ENCODE data around the gene JMJD8. TPM values are rescaled to one million over a fixed set of nuclear protein-coding genes. Genes with fewer than 3 reads are reported as not detected.

JMJD8 gene
- total and polyA plus RNA-seq, 2 experiments from 2014 or later = 48.5 to 82.5 TPM

DNA sequence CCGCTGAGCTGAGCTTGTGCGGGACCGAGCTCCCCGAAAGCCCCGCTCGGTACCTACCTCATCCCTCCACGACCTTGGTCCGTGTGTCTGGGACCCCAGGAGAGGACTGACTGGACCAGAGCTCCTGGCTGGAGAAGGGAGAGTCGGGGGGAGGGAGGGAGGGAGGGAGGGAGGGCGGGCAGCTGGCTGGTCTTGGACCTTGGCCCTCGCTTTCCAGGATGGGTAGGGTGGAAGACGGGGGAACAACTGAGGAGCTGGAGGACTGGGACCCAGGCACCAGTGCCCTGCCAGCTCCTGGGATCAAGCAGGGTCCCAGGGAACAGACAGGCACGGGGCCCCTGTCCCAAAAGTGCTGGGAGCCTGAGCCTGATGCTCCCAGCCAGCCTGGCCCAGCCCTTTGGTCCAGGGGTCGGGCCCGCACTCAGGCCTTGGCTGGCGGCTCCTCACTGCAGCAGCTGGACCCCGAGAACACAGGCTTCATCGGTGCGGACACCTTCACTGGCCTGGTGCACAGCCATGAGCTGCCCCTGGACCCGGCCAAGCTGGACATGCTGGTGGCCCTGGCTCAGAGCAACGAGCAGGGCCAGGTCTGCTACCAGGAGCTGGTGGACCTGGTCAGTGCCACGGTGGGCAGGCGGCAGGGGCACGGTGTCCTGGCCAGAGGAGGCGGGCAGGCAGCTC, 8.1 kb downstream of the JMJD8 start:
- Mint-ChIP-seq H3K27me3 (ENCODE audit: insufficient read depth, low read depth, poor library complexity) (peaks cover 12% of the 10 kb centered on the region), H3K4me1 (peaks cover 18% of the 10 kb centered on the region), H3K4me3 (0 out of 3 replicates have a peak overlapping the region, but pooled peaks have one; percentile 40), H3K9me3 (no peaks in the 10 kb centered on the region; the same call in 2 of the 3 replicates), H3K36me3 (ENCODE audit: low read depth) (peaks cover 9% of the 10 kb centered on the region; the same call in 2 of the 3 replicates), H3K27ac (no peak overlapping the region)
- TF ChIP-seq, protein P1, sequence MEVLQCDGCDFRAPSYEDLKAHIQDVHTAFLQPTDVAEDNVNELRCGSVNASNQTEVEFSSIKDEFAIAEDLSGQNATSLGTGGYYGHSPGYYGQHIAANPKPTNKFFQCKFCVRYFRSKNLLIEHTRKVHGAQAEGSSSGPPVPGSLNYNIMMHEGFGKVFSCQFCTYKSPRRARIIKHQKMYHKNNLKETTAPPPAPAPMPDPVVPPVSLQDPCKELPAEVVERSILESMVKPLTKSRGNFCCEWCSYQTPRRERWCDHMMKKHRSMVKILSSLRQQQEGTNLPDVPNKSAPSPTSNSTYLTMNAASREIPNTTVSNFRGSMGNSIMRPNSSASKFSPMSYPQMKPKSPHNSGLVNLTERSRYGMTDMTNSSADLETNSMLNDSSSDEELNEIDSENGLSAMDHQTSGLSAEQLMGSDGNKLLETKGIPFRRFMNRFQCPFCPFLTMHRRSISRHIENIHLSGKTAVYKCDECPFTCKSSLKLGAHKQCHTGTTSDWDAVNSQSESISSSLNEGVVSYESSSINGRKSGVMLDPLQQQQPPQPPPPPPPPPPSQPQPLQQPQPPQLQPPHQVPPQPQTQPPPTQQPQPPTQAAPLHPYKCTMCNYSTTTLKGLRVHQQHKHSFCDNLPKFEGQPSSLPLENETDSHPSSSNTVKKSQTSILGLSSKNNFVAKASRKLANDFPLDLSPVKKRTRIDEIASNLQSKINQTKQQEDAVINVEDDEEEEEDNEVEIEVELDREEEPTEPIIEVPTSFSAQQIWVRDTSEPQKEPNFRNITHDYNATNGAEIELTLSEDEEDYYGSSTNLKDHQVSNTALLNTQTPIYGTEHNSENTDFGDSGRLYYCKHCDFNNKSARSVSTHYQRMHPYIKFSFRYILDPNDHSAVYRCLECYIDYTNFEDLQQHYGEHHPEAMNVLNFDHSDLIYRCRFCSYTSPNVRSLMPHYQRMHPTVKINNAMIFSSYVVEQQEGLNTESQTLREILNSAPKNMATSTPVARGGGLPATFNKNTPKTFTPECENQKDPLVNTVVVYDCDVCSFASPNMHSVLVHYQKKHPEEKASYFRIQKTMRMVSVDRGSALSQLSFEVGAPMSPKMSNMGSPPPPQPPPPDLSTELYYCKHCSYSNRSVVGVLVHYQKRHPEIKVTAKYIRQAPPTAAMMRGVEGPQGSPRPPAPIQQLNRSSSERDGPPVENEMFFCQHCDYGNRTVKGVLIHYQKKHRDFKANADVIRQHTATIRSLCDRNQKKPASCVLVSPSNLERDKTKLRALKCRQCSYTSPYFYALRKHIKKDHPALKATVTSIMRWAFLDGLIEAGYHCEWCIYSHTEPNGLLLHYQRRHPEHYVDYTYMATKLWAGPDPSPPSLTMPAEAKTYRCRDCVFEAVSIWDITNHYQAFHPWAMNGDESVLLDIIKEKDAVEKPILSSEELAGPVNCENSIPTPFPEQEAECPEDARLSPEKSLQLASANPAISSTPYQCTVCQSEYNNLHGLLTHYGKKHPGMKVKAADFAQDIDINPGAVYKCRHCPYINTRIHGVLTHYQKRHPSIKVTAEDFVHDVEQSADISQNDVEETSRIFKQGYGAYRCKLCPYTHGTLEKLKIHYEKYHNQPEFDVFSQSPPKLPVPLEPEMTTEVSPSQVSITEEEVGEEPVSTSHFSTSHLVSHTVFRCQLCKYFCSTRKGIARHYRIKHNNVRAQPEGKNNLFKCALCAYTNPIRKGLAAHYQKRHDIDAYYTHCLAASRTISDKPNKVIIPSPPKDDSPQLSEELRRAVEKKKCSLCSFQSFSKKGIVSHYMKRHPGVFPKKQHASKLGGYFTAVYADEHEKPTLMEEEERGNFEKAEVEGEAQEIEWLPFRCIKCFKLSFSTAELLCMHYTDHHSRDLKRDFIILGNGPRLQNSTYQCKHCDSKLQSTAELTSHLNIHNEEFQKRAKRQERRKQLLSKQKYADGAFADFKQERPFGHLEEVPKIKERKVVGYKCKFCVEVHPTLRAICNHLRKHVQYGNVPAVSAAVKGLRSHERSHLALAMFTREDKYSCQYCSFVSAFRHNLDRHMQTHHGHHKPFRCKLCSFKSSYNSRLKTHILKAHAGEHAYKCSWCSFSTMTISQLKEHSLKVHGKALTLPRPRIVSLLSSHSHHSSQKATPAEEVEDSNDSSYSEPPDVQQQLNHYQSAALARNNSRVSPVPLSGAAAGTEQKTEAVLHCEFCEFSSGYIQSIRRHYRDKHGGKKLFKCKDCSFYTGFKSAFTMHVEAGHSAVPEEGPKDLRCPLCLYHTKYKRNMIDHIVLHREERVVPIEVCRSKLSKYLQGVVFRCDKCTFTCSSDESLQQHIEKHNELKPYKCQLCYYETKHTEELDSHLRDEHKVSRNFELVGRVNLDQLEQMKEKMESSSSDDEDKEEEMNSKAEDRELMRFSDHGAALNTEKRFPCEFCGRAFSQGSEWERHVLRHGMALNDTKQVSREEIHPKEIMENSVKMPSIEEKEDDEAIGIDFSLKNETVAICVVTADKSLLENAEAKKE (CRISPR knock-in tag; IDR thresholded peaks at IDR 0.05) = no peak
- TF ChIP-seq, protein P2, sequence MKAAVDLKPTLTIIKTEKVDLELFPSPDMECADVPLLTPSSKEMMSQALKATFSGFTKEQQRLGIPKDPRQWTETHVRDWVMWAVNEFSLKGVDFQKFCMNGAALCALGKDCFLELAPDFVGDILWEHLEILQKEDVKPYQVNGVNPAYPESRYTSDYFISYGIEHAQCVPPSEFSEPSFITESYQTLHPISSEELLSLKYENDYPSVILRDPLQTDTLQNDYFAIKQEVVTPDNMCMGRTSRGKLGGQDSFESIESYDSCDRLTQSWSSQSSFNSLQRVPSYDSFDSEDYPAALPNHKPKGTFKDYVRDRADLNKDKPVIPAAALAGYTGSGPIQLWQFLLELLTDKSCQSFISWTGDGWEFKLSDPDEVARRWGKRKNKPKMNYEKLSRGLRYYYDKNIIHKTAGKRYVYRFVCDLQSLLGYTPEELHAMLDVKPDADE (IDR thresholded peaks at IDR 0.05) = no peak
- TF ChIP-seq REST (IDR thresholded peaks at IDR 0.05; ENCODE audit: unreplicated experiment) = no peak
- TF ChIP-seq JUNB (IDR thresholded peaks at IDR 0.05; ENCODE audit: unreplicated experiment) = no peak
- no peak for TF ChIP-seq POLR2AphosphoS5 (IDR thresholded peaks at IDR 0.05; ENCODE audit: low read depth)
- TF ChIP-seq ZNF331 (CRISPR knock-in tag; IDR thresholded peaks at IDR 0.05; ENCODE audit: low read depth) = no peak
- no peak for TF ChIP-seq NANOG (IDR thresholded peaks at IDR 0.05; ENCODE audit: borderline replicate concordance)
- TF ChIP-seq ZNF114 (CRISPR knock-in tag; IDR thresholded peaks at IDR 0.05) = no peak
- no peak for TF ChIP-seq EZH2phosphoT487 (IDR thresholded peaks at IDR 0.05; ENCODE audit: unreplicated experiment)
- no peak for TF ChIP-seq CTCF (conservative IDR thresholded peaks at IDR 0.05; ENCODE audit: low read depth in 2 of 2)
- no peak for TF ChIP-seq EZH2 (IDR thresholded peaks at IDR 0.05; ENCODE audit: low read depth, unreplicated experiment)
- TF ChIP-seq CREB1 (CRISPR knock-in tag; IDR thresholded peaks at IDR 0.05; ENCODE audit: low read depth) = no peak
- TF ChIP-seq STAT1 (IDR thresholded peaks at IDR 0.05; ENCODE audit: unreplicated experiment) = no peak
- peaks cover under 1% of the 10 kb centered on the region; the same call in 1 of the 2 replicates for H3K36me3 ChIP-seq (ENCODE audit: insufficient read depth)
- H4K20me1 ChIP-seq (replicated peaks; ENCODE audit: insufficient read depth) = peaks cover 3% of the 10 kb centered on the region
- peaks cover 11% of the 10 kb centered on the region; the same call in 1 of the 2 replicates for H3K4me1 ChIP-seq (ENCODE audit: insufficient read depth)
- no peaks in the 10 kb centered on the region for H3K9me2 ChIP-seq (ENCODE audit: insufficient read depth)
- H3F3A ChIP-seq (replicated peaks; ENCODE audit: low read depth) = peaks cover 18% of the 10 kb centered on the region
- H3K4me3 ChIP-seq = peak overlapping the region; percentile 66
- peaks cover 4% of the 10 kb centered on the region; the same call in 1 of the 2 replicates for H3K79me2 ChIP-seq (replicated peaks; ENCODE audit: insufficient read depth)
- H3K27ac ChIP-seq (ENCODE audit: low read depth) = no peak overlapping the region
- H2AFZ ChIP-seq = no peak overlapping the region
- H3K27me3 ChIP-seq (ENCODE audit: insufficient read depth) = no peaks in the 10 kb centered on the region
- ATAC-seq (no peak; the same call in 2 of the 3 replicates), DNase-seq (ENCODE audit: low spot score) (peak; percentile 36)
- H3K4me2 ChIP-seq = peak overlapping the region; percentile 86
